Frontal cortex (tissue), 4 donors: Measurements from ENCODE around the gene ZBTB47. TPM values are rescaled to one million over a fixed set of nuclear protein-coding genes. Genes with fewer than 3 reads are reported as not detected.

Source experiments
- DNase-seq, 2 donors: peaks; one replicate each; pipeline ENCODE4 v3.0.0; 2012; ENCODE audit warnings: low spot score in 2 of 2
- FAIRE-seq: peaks from 2 replicates; lab custom pipeline; 2012; peaks lifted over from hg19 to GRCh38; lab: Jason Lieb, UNC
- total RNA-seq: library from RNA; depleted of rRNA; stranded (reverse); fragments of >200 nt; gene quantifications from one replicate; pipeline ENCODE4 v1.2.3, GENCODE V29; 2014
- donor health status: control.
- donor health status: control.
- donor health status: control.

Gene ZBTB47
- total RNA-seq, 1 donor from 2014 or later: 19.6 TPM

DNA sequence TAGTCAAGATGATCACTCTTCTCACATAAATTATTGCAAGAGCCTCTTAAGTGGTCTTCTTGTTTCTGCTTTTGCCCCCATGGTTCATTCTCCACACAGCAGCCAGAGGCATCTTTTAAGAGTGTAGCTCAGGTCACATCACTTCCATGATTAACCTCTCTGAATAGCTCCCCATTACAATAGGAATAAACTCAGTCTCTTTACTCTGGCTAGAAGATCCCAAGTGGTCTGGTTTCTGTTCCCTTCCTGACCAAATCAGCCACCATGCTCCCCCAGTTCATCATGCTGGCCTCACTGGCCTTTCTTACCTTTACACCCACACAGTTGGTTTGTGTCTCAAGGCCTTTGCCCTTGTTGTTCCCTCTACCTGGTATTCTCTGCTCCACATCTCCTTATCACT lies 40.9 kb downstream of the ZBTB47 start:
- DNase-seq (no peak), FAIRE-seq (no peak)

DNA sequence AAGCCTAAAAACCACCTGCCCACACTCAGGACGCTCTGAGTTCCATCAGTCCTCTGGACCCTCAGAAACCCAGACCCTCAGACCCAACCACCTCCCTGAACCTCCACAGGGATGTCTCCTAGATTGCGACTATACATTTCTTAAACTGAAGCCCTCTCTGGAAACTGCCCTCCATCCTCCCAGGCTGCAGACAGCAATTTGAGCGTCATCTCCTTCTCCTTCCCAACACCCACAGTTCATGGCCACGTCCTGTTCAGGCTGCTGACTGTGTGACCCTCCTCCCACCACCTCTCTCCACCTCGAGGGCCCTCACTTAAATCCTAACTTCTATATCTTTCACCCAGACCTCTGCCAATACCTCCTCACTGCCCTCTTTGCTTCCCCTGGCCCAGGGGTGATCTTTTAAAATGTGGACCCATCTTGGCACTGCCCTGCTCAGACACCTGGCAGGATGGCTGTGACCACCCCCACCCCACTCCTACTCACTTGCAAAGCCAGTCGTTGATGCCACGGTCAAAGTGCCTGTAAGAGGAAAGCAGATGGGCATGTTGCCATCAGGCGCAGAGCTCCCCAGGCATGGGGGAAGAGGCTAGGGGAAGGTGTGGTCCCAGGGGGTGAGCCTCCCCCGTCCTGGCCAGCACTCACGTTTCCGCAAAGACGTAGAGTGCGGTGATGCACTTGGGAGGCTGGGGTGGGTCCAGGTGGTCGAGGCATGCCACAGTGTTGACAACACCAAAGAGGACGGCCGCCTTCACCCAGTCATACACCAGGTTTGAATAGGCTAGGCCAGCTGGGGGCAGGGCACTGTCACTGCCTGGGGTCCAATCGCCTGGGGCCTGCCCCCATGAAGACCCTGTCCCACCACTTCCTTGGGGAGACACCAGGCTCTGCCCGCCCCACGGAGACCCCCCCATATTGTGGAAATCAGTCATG lies 43.1 kb downstream of the ZBTB47 start:
- no peak for FAIRE-seq

DNA sequence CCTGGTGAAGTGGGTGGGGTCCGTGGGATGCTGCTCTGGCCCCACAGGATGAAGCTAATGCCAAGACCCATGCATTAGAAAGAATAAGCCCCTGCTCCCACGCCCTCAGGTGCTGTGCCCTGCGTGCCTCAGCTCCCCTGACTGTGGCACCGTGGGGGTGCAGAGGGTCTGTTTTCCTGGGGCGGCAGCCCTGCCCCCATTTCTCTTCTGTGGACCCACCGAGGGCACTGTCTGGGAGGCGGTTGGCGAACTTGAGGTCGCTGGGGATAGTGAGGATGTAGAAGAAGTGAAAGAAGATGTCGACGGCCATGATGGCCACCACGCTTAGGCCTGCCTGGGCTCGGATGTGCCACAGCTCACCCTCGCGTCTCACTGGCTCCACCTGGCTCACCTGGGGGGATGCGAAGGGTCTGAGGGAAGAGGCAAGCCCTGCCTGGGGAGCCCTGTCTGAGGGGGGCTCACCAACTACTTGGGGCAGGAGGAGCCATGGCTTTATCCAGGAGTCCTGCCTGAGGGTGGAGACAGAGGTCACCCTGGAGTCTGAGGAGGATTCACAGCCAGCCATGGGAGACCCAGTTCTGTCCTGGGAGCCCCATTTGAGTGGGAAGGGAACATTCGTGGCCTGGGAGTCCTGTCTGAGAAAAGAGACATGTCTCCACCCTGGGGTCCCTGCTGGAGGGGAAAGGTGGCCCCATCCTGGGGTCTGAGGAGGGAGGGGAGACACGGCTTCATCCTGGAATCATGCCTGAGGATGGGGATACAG lies 44.0 kb downstream of the ZBTB47 start:
- no peak for FAIRE-seq
- no peak for DNase-seq

More for the DNA sequence above, 43.1 kb downstream of the ZBTB47 start:
- no peak for DNase-seq

DNA sequence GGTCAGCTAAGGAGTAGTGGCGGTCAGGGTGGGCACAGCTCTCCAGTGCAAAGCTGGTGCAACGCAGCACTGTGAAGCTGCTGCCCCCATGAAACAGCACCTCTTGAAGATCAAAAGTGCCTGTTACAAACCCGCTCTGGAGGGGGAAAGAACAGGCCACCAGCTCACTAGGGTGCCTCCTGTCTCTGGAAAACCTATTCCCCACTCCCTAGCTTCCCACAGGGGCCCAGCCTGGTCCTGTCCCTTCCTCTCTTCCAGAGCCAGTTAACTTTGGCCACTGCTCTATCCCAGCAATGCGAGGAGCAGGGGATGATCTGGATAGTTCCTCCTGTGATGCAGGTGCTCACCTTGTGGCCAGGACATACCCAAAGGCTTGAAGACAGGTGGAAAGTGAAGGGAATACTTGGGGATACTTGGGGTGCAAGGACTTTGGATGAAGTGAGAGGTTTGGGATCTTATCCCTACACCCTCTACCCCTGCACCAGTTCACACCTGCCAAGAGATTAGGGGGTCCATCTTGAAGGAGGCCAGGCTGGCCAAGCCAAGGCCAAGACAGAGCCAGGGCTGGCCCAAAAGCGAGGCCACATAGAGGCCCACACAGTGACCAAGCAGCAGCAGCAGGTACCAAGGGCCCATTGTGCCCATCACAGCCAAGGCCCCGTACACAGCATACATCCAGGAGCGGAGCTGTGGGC lies 44.9 kb downstream of the ZBTB47 start:
- no peak for DNase-seq
- FAIRE-seq: no peak

DNA sequence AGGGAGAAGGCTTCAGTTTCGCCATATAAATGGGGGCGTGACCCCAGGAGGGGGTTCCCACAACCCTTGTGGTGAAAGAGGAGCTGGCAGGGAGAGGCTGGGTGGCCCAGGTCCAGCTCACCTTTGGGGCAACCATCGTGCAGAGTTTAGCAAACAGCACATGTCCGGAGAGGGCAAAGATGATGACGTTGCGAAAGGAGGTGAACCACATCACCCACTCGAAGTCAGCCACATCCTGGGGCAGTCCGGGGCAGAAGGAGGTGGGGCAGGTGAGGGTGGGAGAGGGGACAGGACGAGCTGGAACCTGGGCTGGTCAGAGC lies 45.4 kb downstream of the ZBTB47 start:
- FAIRE-seq (no peak), DNase-seq (no peak)

DNA sequence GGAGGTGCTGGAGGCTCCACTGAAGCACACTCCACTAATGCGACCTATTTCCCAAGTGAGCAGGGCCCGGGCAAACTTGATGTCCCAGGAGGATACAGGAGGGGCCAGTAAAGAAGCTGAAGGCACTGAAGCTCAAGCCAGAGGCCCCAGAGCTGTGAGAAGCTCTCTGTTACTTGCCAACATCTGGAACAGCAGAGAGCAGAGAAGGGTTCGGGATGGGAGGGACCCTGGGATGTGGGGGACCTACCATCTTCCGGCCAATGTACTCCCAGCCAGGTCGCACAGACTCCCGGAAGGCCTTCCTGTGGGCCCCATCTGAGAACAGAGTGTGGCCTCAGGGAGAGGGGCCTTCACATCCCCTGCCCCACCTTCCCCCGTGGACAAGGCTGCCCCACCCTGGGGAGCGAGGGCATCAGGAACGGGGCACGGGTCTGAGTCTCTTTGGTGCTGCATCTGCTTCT lies 46.0 kb downstream of the ZBTB47 start:
- FAIRE-seq: no peak
- peak in 1 of 2 donors; percentile 5 for DNase-seq

DNA sequence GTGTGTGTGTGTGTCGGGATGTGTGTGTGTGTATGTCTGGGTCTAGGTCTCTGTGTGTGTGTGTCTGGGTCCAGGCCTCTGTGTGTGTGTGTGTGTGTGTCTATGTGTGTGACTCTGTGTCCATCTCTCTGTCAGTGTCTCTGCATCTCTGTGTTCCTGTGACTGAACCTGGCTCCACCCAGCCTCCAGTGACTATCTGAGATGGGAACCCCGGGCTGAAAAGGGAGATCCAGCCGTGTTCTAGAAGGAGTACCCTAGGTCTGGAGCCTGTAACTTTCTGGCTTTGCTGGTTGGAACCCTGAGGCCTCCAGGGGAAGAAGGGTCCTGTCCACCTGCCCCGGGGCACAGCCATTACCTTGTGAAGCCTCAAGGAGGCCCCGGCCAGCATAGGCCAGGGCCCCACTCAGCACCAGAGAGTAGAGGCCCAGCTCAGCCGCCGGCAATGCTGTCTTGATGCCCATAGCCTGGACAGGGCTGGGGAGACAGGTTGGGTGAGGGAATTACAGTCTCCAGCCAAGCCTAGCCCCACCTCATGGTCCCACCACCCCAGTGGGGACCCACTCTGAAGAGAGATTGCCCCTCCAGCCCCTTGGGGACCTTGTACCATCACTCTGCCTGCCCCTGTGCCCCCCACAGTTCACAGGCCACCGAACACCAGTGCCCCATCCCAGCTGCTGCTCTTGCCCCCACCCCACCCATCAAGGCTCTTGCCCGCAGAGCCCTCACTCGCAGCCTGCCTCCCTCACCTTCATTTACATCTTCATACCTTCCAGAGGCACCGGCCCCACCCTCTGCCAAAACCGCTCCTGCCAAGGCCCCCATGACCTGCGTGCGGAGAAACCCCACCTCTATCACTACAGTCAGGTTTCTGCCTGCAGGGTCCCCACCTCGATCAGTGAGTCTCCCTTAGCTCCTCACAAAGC lies 47.1 kb downstream of the ZBTB47 start:
- DNase-seq (peak in 1 of 2 donors; percentile 8), FAIRE-seq (no peak)

DNA sequence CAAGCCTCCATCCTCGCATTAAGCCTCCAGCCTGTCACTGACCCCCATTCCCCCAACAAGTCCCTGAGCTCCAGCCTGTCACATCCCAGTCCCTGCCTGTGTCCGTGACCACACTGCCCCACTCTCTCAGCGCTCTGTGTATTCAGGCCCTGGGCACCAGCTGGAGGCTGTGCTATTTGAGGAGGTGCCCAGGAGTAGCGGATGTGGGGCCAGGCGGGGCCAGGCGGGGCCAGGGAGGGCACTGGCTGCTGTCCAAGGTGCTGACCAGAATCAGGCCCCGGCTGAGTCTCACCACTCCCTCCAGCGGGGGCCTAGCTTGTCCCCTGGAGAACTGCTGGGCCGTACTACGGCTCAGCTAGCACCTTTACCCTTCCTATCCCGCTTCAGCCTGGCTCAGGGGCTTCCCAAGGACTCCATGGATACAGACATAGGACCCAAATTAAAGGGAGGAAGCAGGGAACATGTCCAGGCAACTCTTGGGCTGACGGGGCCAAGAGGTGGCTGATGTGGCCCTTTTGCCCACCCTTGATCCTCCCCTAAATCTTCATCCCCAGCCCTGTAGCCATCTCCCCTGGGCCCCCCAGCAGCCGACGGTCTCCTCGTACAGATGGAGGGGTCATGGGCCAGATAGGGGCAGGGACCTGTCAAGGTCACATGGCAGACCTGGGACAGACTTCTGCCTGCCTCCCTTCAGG lies 48.0 kb downstream of the ZBTB47 start:
- peak in 1 of 2 donors; percentile 80 for DNase-seq
- FAIRE-seq: no peak

DNA sequence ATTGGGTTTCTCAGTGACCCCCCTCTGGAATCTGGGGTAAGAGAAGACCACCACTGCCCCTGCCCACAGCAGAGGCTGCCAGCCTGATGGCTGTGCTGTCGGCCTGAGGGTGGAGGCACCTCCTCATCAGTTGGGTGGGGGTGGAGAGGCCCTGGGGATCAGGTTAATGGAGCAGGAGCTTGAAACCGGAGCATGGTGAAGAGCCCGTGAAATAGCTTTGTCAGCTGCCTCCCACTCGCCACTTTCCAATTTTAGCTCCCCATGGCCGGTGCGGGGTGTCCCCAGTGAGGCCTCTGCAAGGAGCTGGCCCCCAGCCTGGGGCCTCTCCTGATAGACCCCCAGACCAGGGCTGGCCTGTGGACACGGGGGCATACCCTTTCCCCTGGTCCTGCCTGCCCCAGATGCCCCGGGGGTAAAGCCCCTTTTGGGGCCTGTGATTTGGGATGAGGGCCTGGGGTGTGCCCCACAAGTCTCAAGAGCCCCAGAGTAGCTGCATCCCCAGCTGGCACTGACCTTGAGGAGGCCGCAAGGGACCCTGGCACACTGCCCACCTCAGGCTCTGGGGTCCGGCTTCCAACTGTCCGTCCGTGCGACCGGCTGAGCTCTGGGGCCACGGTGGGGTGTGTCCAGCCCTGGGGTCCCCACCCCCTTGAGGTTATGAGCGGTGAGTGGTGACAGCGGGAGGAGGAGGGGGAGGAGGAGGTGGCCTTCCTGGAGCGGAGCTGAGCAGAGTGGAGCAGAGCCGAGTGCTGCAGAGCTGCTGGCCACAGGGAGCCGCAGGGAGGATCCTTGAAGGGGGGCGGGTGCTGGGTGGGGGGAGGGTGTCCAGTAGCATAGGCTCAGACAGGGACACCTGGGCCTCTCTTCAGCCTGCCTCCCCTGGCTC lies 48.8 kb downstream of the ZBTB47 start, which contains the start of gene HHATL:
TSS of gene HHATL (minus strand) at position 733 of the 886 bp plus-strand sequence. CDS start 1,972 bp downstream, outside the sequence.
- FAIRE-seq: no peak

DNA sequence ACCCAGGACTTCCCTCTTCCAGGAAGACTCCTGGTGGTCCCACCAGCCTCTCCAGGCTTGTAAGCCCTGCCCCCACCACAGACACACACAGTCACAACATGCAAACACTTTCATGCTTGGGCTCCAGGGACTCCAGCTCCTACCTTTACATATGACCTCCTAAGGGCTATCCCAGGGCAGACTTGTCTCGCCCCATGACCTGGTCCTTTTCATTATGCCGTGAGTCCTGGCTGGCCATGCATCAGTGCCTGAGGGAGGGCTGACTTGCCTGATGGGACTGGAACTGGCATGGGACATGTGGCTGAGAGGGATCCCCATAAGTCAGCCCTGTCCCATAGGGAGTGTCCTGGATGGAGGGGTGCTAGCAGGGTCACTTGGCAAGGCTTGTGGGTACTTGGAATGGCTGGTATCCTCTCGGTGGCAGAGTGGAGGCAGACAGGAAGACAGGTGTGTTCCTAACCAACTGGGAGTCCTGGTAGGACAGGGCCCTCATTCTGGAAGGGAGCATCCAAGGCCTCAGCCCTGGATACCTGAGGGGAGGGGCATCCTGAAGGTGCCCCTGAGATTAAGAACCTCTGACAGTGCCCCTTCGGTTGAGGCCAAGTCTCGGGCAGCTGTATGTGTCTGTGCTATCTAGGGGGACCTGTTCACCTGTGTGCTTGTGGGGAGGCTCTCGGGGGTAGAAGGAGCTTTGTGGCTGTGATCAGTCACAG lies 49.6 kb downstream of the ZBTB47 start:
- no peak for DNase-seq
- FAIRE-seq: no peak

More for the DNA sequence above, 48.8 kb downstream of the ZBTB47 start, which contains the start of gene HHATL:
- peak in 1 of 2 donors; percentile 68 for DNase-seq

DNA sequence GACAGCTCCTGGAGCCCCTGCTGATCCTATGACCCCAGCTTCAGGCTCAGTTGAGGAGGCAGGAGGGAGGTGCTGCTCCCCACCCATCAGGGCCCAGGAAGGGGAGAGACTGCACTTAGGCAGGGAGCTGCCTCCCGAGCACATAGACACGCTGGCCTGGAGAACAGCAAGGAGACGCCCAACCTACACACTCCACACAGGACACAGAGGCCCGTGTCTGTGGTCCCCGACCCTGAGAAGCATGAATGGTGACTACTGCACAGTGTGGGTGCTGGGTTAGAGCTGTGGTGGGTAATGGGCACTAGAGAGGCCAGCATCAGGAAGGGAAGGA lies 50.2 kb downstream of the ZBTB47 start:
- DNase-seq (peak in 1 of 2 donors; percentile 6), FAIRE-seq (no peak)

DNA sequence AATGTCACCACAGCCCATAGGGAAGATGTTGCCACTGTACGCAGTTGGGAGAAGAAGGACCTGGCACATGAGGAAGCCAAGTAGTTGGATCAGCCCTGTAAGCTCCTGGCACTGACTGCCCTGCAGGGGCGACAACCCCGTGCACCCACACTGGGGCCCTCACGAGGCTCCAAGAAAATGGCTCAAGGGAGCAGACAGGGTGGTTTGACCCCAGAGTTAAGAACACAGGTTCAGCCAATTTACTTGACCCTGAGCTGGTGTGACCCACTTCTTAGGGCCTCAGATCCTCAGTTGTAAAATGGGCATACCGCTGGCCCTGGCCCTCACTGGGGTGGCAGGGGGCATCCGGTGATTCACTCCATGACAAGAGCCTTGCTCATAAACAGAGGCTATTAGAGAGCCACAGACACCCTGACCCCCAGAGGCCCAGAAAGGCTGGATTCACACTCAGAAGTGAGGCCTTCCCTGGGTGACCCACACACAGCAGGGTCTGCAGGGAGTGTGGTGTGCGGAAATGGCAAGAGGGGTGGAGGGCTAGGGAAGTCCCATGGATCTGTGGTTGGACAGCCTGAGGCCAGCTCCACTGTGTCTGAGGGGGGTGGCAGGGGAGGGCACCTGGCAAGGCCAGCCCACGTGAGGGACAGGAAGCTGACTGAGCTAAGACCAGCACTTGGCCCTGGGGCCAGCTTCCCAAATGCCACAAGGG lies 50.8 kb downstream of the ZBTB47 start:
- FAIRE-seq: no peak
- DNase-seq: peak in 1 of 2 donors; percentile 9

DNA sequence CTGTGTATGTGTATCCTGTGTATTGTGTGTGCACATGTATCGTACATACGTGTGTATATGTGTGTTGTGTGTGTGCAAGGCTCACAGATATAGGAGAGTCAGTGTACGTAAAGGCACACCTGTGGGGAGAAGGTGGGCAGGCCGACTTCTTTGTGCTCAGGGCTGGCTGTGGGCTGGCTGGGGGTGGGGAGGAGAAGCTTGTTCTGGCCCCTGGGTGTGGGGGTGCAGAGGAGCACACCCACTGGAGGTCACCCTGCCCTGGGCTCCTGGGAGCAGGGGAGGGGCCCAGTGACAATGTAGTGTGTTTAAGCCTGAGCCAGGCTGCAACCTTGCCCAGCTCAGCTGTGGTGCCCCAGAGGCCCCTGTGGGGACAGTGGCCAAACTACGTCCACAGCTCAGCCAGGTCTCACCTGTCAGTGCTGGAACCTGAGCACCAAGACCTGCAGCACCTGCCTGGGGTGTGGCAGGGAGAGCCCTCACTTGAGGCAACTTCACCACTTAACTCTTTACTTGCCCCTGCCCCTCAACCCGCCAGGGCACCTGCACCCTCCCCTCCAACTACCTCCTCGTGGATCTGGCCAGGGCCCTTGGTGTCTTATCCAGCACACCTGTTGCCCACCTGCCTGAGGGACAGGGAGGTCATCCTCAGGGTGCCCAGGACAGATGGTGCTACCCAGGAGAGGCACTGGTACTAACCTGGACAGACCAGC lies 51.7 kb downstream of the ZBTB47 start:
- FAIRE-seq (no peak), DNase-seq (peak in 1 of 2 donors; percentile 4)

DNA sequence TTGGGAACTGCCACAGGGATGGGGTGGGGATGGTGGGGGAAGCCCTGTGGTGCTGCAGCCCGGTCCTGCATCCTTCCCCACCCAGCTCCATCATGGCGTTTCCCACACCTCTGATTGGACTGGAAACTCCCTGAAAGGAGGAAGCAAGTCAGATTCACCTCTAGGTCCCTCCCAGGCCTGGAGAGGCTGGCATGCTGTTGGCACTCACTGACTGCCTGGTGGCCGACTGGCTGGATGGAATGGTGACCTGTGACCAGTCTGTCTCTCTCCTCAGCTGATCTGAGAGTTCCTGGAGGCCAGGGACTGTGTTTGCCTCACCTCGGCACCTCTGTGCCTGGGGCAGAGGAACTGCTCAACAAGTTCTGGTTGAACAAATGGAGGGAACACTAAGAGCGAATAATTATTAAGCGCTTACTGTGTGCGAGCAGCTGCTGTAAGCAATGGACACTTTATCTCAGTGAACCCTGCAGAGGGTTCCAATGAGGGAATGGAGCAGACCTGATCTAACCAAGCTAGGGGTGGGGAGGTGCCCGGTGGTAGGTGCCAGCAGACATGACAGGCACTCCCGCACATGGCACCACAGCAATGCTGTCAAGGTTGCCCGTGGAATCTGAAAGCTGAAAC lies 52.6 kb downstream of the ZBTB47 start:
- DNase-seq: peak in 1 of 2 donors; percentile 3

More for the DNA sequence above, 52.6 kb downstream of the ZBTB47 start:
- FAIRE-seq: no peak
